NCI-H1694 (cell line): ENCODE results near the gene BCORL1.

Source experiments
- DNase-seq: peaks from one replicate; lab custom pipeline; 2025; lab: John Stamatoyannopoulos, UW

Gene BCORL1

DNA sequence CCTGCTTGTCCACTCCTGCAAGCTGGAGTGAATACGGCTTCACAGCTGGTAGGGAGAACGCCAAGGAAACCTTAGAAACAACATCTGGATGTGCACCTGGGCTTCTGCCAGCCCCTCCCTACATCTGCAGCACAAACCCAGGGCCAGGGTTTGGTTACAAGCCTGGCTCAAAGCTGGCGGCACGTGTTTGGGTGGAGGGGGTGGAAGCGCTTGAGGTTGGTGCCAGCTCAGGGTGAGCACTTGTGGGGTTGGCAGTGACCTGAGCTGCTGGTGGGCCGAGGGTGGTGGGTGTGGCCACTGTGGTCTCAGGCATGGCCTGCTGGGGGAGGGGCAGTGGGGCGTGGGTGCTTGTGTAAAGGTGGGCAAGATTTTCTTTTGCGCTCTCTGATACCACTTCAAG, 112.3 kb downstream of the BCORL1 start:
- DNase-seq, result no peak

GRCh38 chrX:130095249-130096030, 113.0 kb downstream of the BCORL1 start:
- no peak for DNase-seq

- no peak for DNase-seq
Measured at GRCh38 chrX:130097507-130098209, 115.2 kb downstream of the BCORL1 start.

DNA sequence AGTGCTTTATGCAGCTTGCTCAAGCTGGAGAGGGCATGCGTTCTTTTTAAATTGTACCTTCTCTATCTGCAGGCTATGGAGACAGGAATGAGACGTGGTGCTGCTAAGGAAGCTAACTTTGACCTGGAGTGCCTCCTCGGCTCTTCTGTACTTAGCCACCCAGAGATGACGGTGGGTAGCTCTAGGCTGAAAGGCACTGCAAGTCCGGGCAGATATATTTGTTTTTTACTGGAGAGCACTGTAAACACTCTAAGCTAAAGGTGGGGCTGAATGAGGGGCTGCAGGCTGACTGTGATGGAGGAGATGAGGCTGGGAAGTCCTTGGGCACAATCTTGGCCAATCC, 115.7 kb downstream of the BCORL1 start:
- DNase-seq, result no peak

DNA sequence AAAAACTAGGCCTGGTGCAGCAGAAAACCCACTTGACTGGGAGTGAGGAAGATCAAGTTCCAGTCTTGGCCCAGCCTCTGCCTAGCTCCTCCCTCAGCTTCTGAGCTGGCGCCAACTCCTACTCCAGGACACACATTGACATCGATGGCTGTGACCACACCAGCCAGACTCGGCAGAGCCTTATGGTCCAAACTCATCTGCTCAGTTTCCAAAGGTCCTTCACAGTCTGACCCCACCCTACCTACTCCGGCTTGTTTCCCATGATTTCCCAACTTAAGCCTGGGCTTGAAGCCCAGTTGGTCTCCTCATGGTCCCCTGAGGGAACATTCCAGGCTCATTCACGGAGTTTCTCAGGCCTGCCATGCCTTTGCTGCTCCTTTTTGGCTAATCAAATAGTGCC, 117.7 kb downstream of the BCORL1 start:
- DNase-seq, result no peak

GRCh38 chrX:130103605-130104004, 121.2 kb downstream of the BCORL1 start:
- DNase-seq, result no peak

DNA sequence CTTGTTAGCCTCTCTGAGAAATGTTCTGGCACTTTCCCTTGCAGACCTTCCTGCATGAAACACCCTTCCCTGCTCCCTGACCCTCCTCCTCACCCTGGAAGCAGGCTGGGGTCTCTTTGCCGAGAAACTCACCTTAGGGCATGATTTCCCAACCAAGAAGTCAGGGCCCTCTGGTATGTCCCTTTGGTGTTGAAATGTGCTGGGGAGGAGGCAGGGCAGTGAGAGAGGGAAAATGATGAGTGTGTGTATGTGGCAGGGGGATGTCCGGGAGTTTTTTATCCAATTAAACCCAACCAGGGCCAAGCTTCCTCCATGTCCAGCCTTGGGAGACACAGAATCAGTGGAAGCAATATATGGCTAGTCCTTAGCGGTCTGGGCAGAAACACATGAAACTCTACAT, 122.8 kb downstream of the BCORL1 start:
- no peak for DNase-seq

GRCh38 chrX:130106071-130106470, 123.6 kb downstream of the BCORL1 start:
- no peak for DNase-seq
